ENCODE results near the gene IGSF21.

The IGSF21 gene

DNA sequence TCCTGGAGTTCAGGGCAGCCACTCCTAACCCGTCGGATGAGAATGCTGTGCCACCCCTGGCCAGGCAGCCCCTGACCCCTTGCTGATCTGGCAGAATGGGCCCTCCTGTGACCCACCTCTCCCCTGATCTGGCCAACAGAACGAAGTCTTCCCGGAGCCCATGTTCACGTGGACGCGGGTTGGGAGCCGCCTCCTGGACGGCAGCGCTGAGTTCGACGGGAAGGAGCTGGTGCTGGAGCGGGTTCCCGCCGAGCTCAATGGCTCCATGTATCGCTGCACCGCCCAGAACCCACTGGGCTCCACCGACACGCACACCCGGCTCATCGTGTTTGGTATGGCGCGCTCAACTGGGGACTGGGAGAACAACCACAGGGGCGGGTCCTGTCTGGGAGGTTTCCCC lies 269.1 kb downstream of the IGSF21 start:
- no peak for DNase-seq

DNA sequence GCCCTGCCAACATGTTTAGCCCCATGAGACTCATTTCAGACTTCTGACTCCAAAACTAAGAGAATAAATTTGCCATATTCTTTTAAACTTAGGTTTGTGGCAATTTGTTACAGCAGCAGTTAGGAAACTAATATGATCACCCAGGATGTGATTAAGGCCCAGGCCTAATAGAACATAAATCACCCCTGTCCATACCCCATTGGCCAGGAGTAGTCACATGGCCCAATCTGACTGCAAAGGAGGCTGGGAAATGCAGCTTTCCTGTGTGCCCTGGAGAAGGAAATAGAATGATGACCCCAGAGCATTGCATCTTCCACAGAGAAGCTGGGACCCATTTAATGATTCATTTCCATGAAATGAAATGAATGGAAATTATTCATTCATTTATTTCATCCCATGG lies 272.7 kb downstream of the IGSF21 start:
- no peak for DNase-seq

DNA sequence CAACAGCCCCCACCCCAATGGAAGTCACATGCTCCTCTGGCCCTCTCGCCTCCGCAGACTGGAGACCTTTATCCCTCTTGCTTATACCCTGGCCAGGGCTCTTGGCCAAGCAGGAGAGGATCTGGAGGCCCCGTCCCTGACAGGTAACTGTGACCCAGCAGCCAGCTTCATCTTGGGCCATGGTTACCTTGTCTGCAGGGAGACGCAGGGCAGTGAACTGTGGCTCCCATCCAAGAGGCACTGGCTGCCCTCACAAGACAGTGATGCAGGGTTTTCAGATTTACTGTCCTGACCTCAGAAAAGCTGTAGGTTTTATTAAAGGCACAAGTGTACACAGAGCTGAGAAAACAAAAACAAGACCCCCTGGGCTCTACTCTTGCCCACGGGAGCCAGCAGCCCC lies 276.5 kb downstream of the IGSF21 start:
- DNase-seq, result no peak

DNA sequence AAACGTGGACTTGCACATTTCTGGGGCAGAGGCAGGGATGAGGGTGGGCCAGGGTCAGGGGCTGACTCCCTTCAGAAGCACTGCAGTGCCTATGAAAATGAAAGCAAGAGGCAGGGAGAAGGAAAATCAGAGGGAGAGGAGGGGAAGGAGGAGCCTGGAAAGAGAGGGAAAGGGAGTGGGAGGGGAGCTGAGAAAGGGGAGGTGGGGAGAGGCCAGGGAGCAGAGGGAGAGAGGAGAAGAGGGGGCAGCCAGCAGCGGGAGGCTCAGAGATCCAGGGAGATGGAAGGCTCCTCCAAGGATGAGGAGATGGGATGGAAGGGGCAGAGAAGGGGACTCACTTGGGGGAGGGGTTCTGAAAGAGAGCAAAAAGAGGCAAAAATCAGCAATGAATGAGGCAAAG lies 276.9 kb downstream of the IGSF21 start:
- no peak for DNase-seq

DNA sequence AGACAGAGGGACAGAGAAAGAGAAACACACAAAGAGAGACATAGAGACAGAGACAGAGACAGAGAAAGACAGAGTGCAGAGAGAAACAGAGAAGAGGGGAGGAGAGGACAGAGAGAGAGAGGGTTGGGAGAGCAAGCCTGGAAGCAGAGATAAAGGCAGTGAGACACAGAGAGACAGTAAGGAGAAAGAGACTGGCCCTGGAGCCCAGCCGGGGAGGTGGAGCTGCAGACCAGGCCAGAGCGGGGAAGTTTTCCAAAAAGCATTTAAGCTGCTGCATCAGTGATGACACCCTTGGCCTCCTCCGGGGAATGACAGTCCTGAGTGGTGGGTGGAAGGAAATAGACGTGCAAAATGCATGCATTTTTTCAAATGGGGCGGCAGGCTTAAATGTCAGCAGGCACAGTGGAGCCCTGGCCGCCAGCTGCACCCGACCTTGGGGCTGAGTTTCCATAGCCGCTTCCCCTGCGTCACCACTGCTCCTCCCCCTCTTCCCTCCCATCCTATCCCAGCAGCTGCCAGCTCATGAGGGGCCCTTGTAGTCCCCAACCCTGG lies 277.7 kb downstream of the IGSF21 start:
- no peak for DNase-seq

DNA sequence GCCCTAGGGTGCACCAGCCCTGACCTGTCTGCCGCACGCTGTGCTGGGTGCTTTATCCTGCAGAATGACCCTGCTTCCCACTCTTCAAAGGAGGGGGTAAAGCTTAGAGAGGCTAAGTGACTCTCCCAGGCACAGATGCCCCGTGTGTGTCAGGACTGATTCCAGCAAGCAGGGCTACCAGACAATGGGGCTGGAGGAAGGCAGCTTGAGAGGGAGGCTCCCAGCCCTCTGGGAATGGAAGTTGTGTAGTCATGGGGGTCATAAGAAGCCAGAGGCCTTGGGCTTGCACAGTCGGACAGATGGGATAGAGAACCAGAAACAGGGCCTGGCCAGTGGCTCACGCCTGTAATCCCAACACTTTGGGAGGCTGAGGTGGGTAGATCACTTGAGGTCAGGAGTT lies 279.0 kb downstream of the IGSF21 start:
- DNase-seq, result no peak

DNA sequence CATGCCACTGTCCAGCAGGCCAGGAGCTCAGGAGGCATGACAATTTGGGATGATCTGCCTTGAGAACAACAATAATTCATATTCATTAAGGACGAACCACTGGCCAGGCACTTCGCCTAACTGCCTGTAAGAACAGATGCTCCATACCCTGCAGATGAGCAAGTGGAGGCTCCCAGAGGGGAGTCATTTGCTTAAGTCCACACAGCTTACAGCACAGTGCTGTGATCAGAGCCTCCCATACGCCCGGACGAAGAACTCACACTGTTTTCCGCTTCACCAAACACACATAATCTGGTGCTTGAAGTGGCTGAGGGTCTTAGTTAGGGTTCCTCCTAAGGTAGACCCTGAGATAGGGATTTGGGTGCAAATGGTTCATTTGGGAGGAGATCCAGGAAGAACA lies 279.7 kb downstream of the IGSF21 start:
- DNase-seq, result no peak

DNA sequence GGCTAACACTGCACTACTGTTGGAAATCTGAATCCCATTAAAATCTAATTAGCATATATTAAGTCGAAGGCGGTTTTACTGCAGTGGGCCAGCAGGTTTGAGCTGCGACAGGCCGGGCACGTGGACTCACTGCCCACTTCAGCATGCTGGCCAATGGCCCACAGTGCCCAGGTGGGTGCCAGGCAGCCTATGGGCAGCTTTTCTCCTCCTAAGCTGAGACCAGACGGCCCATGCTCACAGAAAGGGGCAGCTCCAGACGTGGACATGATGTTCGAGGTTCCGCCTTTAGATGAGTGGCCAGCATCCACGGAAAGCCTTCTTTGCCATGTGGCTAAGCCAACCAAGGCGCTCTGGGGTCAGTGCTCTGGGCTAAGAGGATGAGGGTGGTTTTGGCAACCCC lies 283.4 kb downstream of the IGSF21 start:
- DNase-seq, result no peak

DNA sequence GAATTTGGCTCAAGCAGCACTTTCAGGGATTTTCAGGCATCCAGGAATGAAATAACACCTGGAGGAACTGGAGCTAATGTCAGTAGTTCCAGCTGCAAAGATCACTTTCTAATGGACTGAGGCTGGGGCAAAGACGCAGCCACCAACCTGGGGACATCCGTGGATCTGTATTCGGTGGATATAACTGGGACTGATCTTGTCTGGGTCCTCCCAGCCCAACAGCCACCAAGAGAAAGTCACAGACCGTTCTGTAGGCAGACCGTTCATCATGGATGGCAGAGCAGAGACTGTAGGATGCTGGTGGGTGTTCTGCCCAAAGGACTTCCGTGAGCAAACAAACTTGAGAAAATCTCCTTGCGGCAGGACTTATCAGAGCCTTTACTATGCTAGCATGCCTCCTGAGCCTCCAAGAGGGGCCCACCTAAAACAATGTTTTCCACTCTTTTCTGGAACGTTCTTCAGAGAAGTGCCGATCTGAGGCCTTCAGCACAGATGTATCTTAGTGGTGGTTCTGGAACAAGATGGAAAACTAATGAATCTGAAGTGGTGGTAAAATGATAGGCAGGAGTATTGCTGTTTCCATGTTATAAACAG lies 287.1 kb downstream of the IGSF21 start:
- DNase-seq, result no peak

DNA sequence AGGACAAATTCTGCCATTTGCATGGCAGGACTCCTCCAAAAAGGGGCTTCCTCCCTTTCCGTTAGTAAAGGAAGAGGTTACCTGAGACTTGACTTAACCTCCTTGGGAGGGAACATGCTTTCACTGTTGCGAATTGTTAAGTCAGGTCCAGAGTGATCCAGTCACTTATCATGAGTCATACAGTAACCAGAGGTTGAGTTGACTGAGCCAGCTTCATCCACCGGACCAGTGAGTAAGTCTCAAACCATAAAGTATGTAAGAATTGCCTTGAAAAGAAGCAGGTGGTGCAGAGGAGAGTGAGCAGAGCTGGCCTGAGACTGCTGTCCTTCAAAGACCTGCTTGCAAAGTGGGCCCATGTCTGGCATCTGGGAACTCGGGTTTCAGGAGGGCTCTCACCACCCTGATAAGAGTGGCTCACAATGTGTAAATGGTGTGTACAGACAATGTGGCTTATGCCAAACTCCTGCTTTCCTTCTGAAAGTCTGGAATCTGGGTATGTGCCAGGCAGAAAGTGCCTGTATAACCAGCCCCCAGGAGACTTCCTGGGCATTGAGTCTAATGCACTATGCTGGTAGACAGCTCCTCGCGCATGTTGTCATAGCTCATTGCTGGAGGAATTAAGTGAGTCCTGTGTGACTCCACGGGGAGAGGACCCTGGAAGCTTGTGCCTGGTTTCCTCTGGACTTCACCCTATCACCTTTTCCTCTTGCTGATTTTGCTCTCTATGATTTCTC lies 288.8 kb downstream of the IGSF21 start:
- DNase-seq, result no peak

DNA sequence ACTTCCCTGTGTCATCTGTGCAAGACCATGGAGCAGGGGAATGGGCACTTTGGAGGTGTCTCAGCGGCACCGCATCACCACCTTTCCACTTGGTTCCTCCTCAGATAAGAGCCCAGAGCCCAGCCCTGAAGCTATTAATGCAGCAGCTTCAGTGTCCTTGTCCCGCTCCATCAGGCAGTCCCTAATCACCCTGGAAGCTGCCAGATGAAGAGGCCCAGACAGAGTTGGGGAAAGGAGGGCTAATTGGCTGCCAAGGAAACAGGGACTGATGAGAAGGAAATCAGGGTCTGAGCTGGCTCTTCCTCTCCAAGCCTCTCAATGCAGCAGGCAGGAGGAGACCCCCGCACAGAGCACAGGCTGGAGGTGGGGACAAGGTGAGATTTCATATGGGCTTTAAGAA lies 290.0 kb downstream of the IGSF21 start:
- no peak for DNase-seq

DNA sequence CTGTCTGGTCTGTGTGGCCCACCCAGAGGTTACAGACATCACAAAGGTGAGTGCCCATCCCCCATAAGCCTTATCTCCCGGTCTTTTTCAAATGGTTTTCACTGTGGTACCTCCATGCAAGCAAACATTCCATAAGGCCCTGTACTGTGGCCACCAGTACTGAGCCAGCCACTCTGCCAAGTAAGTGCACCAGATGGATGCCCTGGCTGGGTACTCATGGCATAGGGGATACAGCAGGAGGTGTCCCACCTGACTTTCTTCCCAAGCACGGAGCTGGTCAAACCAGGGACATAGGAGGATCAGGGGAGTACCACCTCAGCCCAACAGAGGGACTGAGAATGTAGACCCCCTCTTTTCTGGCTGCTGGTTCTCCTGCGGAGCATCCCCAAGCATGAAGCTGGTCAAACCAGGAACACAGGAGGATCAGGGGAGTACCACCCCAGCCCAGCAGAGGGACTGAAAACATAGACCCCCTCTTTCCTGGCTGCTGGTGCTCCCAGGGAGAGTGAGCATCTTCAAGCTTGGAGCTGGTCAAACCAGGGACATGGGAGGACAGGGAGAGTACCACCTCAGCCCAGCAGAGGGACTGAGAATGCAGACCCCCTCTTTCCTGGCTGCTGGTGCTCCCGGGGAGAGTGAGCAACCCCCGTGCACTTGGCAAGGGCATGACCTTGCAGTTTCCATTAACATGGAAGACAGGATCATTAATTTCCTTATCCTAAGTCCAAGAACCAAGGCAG lies 291.4 kb downstream of the IGSF21 start:
- no peak for DNase-seq

DNA sequence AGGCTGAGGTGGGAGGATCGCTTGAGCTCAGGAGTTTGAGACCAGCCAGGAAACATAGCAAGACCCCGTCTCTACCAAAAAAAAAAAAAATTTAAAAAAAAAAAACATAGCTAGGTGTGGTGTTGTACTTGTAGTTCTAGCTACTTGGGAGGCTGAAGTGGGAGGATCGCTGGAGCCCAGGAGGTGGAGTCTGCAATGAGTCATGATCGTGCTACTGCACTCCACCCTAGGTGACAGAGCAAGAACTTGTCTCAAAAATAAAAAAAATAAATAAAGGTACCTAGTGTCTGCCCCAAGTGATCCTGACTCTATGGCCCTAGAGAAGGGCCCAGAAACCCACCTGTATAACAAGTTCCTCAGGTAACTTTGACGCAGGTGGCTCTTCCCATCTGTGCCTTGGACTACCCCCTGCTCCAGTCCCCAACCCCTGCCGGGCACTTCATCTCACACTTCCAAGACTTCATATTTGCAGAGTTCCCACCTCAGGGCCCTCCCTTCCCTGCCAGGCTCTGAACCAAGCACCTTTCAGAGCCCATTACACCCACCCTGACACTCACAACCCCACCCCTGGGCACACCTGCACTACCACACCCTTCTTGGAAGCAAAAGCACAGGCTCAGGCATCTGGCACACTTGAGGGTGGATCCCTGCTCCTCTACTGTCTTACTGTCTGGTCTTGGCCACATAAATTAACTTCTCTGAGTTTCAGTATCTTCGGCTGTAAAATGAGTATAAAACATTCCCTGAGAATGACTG lies 292.9 kb downstream of the IGSF21 start:
- no peak for DNase-seq

DNA sequence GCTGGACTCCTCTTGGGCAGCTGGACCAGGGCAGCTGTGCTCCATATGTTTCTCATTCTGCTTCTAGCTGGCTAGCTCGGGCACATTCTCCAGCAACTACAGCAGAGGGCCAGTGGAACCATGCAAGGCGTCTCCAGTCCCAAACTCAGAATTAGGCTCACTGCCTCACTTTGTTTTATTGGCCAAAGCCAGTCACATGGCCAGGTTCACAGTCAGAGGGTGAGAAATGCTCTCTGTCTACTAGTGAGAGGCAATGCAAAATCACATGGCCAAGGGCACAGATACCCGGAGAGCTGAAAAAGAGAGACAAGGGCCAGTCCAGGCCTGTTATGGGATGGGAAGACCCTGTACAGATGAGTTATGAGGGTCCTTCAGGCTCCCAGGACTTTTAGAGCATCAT lies 294.3 kb downstream of the IGSF21 start:
- no peak for DNase-seq

DNA sequence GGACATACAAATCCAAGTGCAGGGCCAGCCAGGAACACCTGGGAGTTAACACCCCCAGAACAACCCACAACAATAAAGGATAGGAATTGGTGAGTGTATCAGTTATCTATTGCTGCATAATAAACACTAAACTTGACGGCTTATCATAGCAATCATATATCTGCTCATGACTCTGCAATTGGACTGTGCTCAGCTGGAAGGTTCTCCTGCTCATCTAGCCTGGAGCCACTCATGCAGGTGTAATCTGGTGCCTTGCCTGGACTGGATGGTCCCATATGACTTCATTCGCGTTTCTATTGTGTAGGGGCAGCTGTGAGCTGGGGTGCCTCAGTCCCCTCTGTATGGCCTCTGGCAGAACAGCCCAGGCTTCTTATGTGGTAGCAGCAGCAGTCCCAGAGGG lies 296.9 kb downstream of the IGSF21 start:
- DNase-seq, result no peak

DNA sequence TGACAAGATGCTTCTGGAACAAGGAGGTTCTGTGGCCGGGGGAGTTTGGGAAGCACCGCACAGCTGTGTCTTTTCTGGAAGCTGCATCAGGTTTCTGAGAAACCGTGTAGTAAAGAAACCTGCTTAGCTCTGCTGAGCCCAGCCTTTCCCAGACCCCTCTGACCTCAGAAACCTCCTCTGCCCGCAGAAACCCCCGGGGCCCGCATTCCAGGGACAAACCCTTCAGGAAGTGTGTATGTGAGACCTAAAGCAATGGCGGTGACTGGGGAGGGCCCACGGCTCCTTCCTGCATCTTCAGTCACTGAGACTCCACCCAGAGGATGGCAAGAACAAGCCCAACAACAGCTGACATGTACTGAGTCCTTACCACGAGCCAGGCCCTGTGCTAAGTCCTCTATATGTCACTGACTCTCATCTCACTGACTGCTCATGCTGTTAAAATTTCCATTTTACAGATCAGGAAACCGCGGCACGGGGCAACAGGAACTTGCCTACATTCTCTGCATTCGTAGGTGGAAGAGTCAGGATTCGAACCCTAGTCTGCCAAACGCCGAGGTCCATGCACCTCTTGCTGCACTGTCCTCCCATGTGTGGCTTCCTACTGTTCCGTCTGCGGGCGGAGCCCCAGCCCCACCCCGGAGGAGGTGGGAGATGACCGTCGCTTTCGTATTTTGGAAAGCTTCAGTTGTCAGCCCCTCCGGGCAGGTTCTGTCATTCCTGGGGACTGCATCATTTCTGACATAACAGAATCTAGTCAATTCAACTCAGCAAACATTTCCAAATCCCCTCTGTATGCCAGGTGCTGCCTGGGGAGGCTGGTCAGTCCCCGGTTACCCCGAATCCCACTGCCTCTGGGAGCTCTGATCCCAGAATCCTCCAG lies 299.8 kb downstream of the IGSF21 start:
- DNase-seq, result no peak

DNA sequence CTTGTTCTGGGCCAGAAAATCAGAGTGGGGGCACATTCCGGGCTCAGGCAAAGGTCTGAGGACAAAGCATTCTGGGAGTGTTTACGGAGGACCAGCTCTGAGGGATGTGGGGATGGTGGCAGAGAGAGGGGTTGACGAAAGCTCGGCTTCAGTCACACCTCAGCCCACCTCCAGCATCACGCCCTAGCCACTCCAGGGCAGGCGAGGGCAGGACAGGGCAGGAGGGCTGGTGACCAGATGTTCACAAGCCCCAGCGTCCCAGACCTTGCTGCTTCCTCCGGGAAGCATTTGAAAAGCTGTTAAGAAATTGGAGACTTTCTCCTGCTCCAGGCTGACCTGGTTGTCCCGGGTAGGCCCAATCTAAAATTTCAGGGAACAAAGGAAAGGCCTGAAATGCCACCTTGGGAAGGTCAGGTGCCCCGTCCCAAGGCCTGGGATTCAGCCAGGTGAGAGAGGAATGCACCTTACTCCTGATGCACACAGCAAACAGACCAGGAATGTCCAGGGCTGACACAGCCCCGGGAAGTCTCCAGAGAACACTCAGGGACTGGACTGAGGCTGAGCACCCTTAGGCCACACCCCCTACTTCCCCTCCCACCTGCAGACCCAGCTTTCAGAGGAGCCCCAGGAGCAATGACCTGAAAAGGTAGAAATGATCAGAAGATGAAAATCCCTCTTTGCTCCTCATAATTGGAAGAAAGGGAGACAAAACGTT lies 301.2 kb downstream of the IGSF21 start:
- DNase-seq, result no peak

DNA sequence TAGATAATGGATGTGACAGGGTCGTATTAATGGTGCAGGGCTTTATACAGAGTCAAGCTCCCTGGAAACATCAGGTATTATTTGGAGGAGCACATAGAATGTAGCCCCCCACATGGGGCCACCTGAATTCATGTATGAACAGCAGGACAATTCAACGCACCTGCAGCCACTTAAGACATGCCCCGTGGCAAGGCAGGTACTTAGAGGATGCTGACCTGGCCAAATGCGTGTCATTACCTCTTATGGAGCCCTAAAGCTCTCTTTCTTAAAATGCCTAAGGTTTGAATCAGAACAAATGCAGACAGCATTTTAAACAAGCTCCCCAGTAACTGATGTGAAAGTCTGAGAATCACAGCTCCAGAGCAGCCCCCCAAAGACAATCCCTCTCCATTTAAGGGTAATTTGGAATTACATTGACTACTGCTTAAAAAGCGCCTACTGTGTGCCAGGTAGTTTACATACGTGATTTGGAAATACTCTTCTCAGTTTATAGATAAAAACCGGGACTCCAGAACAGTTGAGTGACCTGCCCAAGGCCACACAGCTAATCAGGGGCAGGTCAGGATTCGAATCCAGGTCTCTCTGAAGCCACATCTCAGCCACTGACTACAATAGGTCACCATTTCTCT lies 302.1 kb downstream of the IGSF21 start:
- no peak for DNase-seq

DNA sequence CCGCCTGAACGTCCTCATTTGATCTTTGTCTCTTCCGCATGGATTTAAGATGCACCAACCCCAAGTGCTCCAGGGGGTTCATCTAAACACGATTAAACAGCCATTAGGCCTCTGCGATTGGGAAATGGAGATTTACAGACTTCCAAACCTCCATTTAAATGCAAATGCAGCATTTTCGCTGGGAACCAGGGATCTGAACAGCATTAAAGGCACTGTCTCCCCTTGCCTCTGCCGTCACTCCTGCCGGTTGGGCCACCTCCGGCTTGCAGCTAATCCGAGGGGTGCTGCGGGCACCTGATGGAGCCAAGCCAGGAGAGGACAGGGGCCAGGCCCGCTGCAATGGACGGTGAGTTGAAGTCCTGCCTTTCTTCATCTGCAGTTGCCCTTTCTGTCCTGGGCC lies 302.8 kb downstream of the IGSF21 start:
- no peak for DNase-seq

DNA sequence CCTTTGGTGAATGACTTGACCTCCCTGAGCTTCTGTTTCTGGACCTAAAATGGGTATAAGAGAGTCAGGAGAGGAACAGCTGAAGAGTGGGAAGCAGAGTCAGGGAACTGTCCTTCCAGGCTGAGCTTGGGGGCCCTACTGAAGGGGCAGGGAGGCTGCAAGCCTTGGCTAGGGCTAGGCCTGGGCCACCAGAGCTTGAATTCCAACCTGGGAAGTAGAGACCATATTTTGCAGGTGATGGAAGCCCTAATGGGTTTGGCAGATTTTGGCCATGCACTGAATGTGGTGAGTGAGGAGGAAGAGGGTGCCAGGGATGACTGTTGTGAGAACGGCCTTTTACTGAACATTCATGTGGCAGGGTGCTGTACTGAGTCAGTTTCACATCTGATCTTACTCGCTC lies 303.7 kb downstream of the IGSF21 start:
- DNase-seq, result no peak

Data from stimulated activated CD4-positive, alpha-beta T cell treated with anti-CD3 and anti-CD28 coated beads, Interleukin-1b, Interleukin-23, amount 100 ng/mL, for 48 hours (primary cell).